Measurements from ENCODE around the gene MED20.

DNA sequence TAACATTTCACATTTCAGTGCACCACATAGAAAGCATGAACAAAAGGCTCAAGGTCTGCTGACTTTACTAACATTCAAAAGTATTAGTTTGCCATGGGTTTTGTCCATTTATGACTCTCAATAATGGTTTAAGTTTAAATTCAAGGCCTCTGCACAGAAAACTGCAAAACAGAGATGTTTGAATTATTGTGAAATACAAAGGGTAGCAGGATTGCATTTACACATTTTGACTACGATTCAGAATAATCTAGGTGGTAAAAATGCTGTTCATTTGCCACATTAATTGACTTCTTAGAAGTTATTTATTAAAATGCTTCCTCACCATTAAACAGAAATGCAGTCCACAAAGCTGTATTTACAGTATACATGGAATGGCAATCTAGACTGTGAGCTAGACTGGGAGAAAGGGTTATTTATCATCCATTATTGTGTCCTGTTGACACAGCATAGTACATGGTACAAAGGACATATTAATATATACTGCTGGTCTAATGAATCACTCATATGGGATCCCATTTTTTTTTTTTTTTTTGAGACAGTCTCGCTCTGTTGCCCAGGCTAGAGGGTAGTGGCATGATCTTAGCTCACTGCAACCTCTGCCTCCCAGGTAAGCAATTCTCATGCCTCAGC lies 43.8 kb downstream of the MED20 start:
- no peak for TF ChIP-seq POLR2AphosphoS5 (IDR thresholded peaks at IDR 0.05; ENCODE audit: insufficient read depth, low read depth, low read length)
- no peak for TF ChIP-seq POLR2A (IDR thresholded peaks at IDR 0.05; ENCODE audit: low read depth, low read length)
- TF ChIP-seq, protein P1, sequence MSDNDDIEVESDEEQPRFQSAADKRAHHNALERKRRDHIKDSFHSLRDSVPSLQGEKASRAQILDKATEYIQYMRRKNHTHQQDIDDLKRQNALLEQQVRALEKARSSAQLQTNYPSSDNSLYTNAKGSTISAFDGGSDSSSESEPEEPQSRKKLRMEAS (IDR thresholded peaks at IDR 0.05; ENCODE audit: insufficient read depth, insufficient read length) = no peak
- TF ChIP-seq, protein P2, sequence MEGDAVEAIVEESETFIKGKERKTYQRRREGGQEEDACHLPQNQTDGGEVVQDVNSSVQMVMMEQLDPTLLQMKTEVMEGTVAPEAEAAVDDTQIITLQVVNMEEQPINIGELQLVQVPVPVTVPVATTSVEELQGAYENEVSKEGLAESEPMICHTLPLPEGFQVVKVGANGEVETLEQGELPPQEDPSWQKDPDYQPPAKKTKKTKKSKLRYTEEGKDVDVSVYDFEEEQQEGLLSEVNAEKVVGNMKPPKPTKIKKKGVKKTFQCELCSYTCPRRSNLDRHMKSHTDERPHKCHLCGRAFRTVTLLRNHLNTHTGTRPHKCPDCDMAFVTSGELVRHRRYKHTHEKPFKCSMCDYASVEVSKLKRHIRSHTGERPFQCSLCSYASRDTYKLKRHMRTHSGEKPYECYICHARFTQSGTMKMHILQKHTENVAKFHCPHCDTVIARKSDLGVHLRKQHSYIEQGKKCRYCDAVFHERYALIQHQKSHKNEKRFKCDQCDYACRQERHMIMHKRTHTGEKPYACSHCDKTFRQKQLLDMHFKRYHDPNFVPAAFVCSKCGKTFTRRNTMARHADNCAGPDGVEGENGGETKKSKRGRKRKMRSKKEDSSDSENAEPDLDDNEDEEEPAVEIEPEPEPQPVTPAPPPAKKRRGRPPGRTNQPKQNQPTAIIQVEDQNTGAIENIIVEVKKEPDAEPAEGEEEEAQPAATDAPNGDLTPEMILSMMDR (IDR thresholded peaks at IDR 0.05; ENCODE audit: extremely low read depth in 1 of 2, insufficient read depth in 1 of 2, low read depth in 1 of 2, low read length in 2 of 2) = no peak

Data from endothelial cell of umbilical vein (primary cell).